Kidney capillary endothelial cell (primary cell): ENCODE results near the gene ADAR.

Experiments
- DNase-seq: peaks from one replicate; pipeline ENCODE4 v3.0.0-alpha.2; 2018; ENCODE audit warnings: low spot score

The ADAR gene

DNA sequence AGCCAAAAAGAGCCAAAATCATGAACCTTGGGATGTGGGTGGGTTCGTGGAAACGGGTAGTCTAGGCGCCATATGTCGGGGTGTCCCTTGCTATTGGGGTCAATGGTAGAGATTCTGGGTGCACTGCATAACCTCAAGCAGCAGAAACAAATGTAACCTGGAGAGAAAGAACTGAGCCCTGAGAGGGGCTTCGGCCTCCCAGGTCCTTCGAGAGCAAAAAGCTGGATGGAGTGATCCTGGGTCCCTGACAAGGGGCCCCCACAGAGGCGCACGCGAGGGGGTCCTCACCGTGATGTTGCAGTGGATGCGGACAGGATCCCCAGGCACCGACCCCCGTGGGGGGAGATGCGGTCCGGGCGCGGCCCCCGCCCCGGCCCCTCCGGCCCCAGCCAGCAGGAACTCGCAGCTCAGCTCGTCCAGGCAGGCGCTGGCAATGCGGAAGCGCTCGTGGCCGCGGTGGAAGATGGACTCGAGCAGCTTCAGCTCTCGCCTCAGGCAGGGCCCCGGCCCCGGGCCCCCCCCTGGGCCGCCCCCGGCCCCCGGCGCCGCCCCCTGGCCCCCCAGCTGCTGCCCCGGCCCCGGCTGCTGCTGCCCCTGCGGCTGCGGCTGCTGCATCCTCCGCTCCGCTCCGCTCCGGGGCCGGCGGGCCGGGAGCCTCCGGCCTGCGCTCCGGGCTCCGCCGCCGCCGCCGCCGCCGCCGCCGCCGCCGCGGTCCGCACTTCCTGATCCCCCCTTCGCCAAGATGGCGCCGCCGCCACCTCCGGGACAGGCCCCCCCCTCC is 49.9 kb downstream of the ADAR start, which contains the start of gene UBE2Q1:
Gene UBE2Q1 (minus strand): TSS at position 724 of the 781 bp plus-strand sequence. CDS start 109 bp downstream, at position 615.
- peak; percentile 8 for DNase-seq

DNA sequence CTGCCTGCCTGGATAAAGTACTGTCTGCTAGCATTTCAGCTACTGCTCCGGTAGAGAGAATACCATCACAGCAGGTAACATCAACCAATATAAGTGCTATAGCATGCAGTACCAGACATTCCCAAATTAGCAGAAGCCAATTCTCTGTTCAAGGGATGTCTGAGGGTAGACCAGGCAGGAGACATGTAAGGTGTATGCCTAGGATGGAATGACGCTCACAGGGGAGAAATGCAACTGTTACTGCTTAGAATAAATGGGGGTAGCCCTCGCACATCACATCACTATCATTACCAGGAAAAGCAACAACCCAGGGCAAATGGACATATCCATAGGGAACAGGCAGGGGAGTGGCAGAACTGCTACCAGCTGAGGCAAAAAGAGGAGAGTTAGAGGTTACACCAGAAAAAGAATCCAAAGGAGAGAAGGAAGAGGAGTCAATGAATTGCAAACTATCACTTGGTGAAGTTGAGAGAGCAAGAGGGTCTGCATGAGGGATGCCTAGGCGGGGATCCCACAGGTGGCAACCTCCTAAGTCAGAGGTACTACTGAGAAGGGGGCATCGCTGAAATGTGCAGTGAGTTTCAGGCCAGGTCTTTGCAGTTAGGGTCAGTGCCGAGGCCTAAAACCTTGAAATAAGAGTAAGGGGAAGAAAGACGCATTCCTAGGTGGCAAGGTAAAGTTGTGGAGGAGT is 50.6 kb downstream of the ADAR start:
- DNase-seq: peak; percentile 4

DNA sequence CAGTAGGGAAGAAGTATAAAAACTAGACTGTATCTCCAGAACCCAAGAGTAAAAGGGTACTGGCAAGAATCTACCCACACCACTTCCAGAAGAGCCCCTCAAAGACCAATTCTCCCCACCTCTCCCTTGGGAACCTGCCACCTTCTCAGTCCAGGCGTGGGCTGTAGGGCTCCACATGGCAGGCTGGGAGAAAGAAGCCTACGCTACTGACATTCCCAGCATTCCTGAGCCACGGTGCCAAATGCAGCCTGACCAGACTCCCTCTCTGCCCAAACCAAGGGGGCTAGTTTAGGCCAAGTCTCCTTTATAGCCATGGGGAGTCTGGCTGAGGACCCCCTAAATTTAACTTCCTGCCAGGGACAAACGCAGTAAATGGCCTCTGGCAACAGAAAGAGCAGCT is 51.6 kb downstream of the ADAR start:
- DNase-seq: no peak

- no peak for DNase-seq
These were observed 54.6 kb downstream of the ADAR start for GRCh38 chr1:154553056-154554030.

DNA sequence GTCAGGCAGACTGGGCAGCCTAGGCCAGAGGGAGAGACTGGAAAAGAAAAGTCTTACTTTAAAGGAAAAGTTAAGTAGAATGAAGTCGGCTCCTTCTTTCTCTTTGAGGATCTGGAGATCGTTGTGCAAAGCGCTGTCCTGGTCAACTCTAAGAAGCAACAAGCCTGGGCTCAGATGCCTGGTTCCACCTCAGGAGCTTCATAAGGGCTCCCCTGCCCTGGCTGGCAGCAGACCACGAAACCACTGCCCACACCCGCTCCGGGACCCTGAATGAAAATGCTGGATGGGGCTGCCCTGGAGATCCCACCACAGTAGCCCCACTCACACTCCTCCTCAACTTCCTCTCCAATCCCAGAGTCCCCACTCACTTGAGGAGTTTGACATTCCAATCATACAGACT is 56.0 kb downstream of the ADAR start:
- DNase-seq: no peak

DNA sequence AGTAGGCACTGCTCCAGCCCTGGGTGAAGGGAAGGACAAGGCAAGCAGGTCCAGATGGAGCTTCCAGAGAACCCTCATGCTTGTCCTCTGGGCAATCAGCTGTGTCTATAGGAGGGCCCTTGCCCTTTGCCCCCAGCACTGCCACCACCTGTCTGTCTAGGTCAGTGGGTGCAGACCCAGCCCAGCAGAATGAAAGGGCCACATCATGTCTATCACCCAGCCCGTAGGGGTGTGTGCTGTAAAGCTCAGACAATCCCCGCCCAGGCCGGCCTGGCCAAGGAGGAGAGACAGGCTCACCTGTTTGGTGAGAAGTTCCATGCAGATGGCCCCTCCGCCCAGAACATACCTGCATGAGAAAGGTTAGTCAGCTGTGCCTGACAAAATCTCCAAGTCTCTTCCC is 56.5 kb downstream of the ADAR start:
- no peak for DNase-seq

DNA sequence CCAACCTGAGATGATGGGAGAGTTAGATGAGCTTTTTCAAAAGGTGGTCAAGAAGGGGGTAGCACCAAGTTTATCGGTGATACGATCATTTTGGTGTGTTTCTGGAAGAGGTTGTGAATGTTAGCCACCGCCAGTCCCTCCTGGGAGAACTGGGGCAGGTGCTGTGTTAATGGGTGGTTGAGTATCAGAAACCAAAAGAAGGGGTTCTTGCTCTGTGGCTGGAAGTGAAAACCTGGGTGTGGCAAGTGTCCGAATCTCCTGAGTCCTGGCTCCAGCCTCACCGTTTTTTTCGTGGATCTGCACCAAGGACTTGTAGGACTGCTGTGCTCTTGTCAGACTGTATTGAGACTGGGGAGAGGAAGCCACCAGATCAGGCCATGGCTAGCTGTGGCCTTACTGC is 57.3 kb downstream of the ADAR start:
- no peak for DNase-seq

DNA sequence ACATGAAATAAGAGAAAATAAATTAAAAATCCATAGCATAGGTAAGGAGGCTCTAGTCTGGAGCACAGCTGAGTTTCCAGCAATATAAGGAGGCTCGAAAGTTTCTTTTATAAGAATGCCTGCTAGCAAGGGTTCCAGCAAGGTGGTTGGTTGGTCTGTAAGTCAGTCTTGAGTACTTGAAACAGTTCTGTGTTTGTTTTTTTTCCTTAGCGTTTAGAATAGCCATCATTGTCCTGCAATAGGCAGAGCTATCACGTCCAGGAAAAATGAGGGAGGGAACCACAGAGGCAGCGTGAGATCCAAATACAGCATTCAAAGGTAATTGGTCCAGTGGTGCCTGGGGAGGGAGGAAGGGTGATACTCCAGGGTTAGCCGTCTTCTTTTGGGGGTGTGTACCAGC is 57.9 kb downstream of the ADAR start:
- DNase-seq: no peak

DNA sequence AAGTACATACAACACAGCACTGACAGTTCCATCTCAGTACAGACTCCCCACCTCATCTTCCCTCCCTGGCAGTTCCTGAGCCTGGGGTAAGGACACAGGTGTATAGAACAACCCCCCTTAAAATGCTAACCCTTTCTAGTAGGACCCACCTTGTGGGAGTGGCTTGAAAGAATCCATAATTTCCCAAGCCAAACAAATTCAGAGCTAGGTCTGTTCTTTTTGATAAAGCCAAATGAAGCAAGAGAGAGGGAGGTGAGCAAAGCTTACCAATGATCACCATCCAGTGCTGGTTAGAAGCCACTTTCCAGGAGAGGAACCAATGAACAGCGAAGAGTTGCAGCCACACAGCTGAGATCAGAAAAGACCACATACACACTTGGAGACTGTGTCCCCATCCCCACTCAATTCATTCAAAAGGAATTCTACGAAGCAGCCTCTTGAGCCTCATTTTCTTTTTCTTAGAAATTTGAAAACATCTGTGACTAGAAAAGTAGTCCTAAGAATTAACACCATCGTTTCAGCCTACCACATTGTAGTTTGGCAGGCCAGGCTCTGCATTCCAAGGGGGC is 58.7 kb downstream of the ADAR start:
- DNase-seq: no peak

DNA sequence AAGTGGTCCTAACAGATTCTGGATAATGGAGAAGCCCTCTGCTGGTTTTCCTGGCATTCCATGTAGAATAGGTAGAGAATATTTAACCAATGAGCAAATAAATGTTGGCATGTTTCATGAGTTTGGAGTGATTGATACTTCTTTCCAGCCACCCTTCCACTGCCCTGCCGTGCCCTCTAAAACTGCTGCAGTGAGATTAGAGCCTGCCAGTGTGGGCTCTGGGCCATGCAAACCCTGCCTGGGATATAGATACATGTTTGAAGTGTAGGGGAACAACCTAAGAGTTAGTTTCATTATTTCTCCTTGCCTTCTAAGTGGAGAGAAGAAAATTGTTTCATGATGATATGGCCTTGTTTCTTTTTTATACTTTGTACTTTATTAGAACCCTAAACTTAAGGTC is 60.0 kb downstream of the ADAR start:
- no peak for DNase-seq

GRCh38 chr1:154547105-154547732 is 60.8 kb downstream of the ADAR start:
- no peak for DNase-seq

DNA sequence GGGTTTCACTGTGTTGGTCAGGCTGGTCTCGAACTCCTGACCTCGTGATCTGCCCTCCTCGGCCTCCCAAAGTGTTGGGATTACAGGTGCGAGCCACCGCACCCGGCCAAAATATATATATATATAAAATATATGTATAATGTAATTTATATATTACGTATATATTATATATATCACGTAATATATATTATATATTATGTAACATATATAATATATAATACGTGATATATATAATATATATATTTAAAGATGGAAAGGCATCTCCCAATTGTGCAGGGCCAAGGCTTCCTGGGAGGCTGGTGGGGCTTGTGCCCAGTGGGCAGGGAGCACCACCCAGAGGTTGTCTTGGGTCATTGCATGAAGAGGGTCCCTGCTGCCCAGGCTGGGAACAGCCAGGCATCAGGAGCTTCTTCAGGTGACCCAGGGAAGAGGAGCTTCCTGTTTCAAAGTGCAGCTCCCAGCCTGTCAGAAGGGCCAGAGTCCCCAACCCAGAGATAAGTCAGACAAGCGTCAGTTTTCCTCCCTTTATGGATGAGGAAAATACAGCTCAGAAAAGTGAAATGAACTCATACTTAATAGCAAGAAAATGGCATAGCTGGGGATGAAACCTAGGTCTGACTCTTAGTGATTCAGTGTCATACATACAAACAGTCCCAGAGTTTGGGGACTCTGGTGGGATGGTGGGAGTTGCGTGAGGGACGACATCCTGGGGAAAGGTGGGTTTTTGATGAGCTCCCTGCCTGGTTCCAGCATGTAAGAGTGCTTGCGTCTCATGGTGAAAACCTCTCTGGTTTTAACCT is 61.5 kb downstream of the ADAR start:
- DNase-seq: peak; percentile 68

DNA sequence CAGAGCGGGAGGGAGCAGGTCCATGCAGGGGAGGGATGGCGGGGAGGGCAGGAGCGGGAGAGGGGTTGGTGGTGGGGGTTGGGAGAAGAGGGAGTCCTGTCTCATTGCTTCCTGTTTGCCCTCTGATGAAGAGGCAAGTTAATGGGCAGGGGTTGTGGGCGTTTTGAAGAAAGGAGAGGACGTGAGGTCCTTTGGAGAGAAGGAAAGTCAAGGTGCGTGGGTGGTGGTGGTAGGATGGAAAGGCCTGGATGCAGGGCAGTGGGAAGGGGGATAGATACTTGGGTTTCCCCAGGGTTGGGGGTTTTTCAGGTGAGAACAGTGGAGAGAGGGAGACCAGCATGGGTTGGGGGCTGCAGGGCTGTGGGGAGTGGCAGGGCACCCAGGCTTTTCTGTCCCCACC is 66.8 kb downstream of the ADAR start:
- no peak for DNase-seq

GRCh38 chr1:154539486-154540483 is 68.2 kb downstream of the ADAR start:
- DNase-seq: no peak

DNA sequence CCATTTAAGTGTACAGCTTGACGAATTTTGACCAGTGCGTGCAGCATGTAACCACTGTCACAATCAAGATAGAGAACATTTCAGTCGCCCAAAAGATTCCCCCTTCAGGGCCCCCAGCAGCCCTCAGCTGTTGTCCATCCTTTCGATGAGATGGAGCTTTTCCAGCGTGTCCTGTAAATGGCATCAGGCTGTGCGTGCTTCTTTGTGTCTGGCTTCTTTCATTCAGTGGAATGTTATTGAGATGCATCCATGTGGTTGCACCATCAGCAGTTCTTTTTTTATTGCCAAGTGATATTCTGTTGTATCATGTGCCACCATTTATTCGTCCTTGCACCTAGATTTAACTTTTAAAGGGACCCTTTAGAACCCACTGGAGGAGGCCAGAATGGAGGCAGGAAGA is 71.4 kb downstream of the ADAR start:
- DNase-seq: no peak

GRCh38 chr1:154533952-154534844 is 73.8 kb downstream of the ADAR start:
- no peak for DNase-seq
